HepG2 (cell line): ENCODE data around the gene KRTAP5-2. TPM values are rescaled to one million over a fixed set of nuclear protein-coding genes. Genes with fewer than 3 reads are reported as not detected.

ENCODE experiments used
- ATAC-seq: fragments of 200-7000 bp; cut with Tn5 transposase; 3 replicates; pipeline ENCODE4 v1.9.1; 2020; ENCODE audit warnings: mild to moderate bottlenecking, moderate library complexity
- BruUV-seq: library from RNA; stranded (reverse); fragments of 400-500 nt; replicated peaks from 2 replicates; lab custom pipeline; 2021; lab: Mats Ljungman, UMichigan
- CTCF ChIA-PET: fragments of 300-600 bp; formaldehyde crosslinking; extraction: SDS; loops from one replicate; lab custom pipeline; 2021; ENCODE audit warnings: low total read pairs, inconsistent platforms, low intra/inter-chr PET ratio; lab: Yijun Ruan, JAX
- POLR2A ChIA-PET: fragments of 350-600 bp; sonication (Branson Sonifier 250); formaldehyde crosslinking; loops from one replicate; lab custom pipeline; 2020; ENCODE audit warnings: antibody characterized with exemption, inconsistent platforms; lab: Yijun Ruan, JAX
- DNase-seq: peaks from one replicate; pipeline ENCODE4 v3.0.0-alpha.2; 2015; ENCODE audit warnings: low spot score
- FAIRE-seq: peaks from 3 replicates; lab custom pipeline; 2011; peaks lifted over from hg19 to GRCh38; lab: Jason Lieb, UNC
- H2AFZ ChIP-seq: one replicate; pipeline ENCODE4 v1.6.1; 2011; ENCODE audit warnings: low read length, inconsistent platforms
- H3K27ac ChIP-seq: fragments of 300-600 bp; 3 replicates; pipeline ENCODE4 v1.8.0; 2011; ENCODE audit warnings: mixed run types, mild to moderate bottlenecking, mixed read lengths, low read length, inconsistent platforms; ENCODE audit not compliant: insufficient read depth; ENCODE audit errors: extremely low read length
- H3K27me3 ChIP-seq, 2 experiments: fragments of 200-600 bp in 1 of 2; 2 replicates in 1 of 2; 3 replicates in 1 of 2; pipeline versions ENCODE4 v1.6.0 to v1.8.0; 2011; ENCODE audit warnings: low read length in 2 of 2, mild to moderate bottlenecking in 2 of 2, moderate library complexity in 2 of 2, inconsistent platforms in 1 of 2; ENCODE audit not compliant: insufficient read depth in 2 of 2, control insufficient read depth in 1 of 2
- H3K36me3 ChIP-seq, 2 experiments: fragments of 200-600 bp in 1 of 2; replicated peaks in 1 of 2; 2 replicates in 1 of 2; 3 replicates in 1 of 2; pipeline versions ENCODE4 v1.5.1 to v1.8.0; 2011; ENCODE audit warnings: low read length in 2 of 2, inconsistent platforms in 1 of 2; ENCODE audit not compliant: insufficient read depth in 2 of 2, control insufficient read depth in 1 of 2
- H3K4me1 ChIP-seq: 2 replicates; pipeline ENCODE4 v1.5.1; 2012; ENCODE audit warnings: low read length, inconsistent platforms; ENCODE audit not compliant: insufficient read depth
- H3K4me2 ChIP-seq: 2 replicates; pipeline ENCODE4 v1.6.0; 2011; ENCODE audit warnings: low read depth, low read length, inconsistent platforms
- H3K4me3 ChIP-seq, 3 experiments: fragments of 200-600 bp in 1 of 3; sonication (generic), shearing (Covaris generic) in 1 of 3; replicated peaks in 1 of 3; 2 replicates each; pipeline ENCODE4 v1.5.1; 2011 to 2016; ENCODE audit warnings: low read length in 3 of 3, inconsistent platforms in 2 of 3, low read depth in 2 of 3, mild to moderate bottlenecking in 2 of 3, control low read depth in 1 of 3, mixed read lengths in 1 of 3; ENCODE audit not compliant: insufficient read depth in 1 of 3
- H3K79me2 ChIP-seq: one replicate; pipeline ENCODE4 v1.6.1; 2011; ENCODE audit warnings: low read length, inconsistent platforms; ENCODE audit not compliant: insufficient read depth
- H3K9ac ChIP-seq: 2 replicates; pipeline ENCODE4 v1.6.0; 2011; ENCODE audit warnings: mild to moderate bottlenecking, low read depth, low read length, inconsistent platforms; ENCODE audit not compliant: insufficient read depth
- H3K9me3 ChIP-seq: 2 replicates; pipeline ENCODE4 v1.5.1; 2012; ENCODE audit warnings: mild to moderate bottlenecking, low read length
- H4K20me1 ChIP-seq: 2 replicates; pipeline ENCODE4 v1.6.0; 2011; ENCODE audit warnings: inconsistent platforms, mild to moderate bottlenecking, low read length, moderate library complexity; ENCODE audit not compliant: insufficient read depth
- CHD2 ChIP-seq: IDR thresholded peaks from 2 replicates; pipeline ENCODE4 v1.6.1; 2011; ENCODE audit warnings: low read depth, low read length, improper control_type of control experiment
- FOSL2 ChIP-seq: sonication (generic); formaldehyde crosslinking; IDR thresholded peaks from 2 replicates; pipeline ENCODE4 v1.4.0; 2020; ENCODE audit warnings: missing genetic modification reagents
- ZNF318 ChIP-seq: sonication (generic); formaldehyde crosslinking; IDR thresholded peaks from 2 replicates; pipeline ENCODE4 v1.4.0; 2020; ENCODE audit warnings: mild to moderate bottlenecking, missing genetic modification reagents
- ZNF367 ChIP-seq: sonication (generic); formaldehyde crosslinking; IDR thresholded peaks from 2 replicates; pipeline ENCODE4 v1.4.0; 2020; ENCODE audit warnings: missing genetic modification reagents, borderline replicate concordance
- WGBS: methylation state at CpG from one replicate; pipeline ENCODE4 v1.1.6; 2017; ENCODE audit warnings: low lambda C conversion rate; 5-methylcytosine and 5-hydroxymethylcytosine counted together
- in situ Hi-C: cut with HindIII; loops from 2 replicates; pipeline ENCODE4 v1.10.0; 2017; ENCODE audit warnings: low pct_unique_long_range_greater_than_20kb; ENCODE audit not compliant: extremely low pct_ligation_motif_present
- intact Hi-C: fragments of 100-400 bp; cut with micrococcal nuclease; formaldehyde crosslinking; loops from one replicate; pipeline ENCODE4 v1.10.0; 2022; ENCODE audit not compliant: unreplicated experiment
- polyA plus RNA-seq, 8 experiments: library from polyadenylated mRNA; depleted of rRNA in 3 of 8; stranded (reverse) in 7 of 8; unstranded in 1 of 8; fragments of >200 nt; fragmentation: Illumina TruSeq in 4 of 8; extraction: Trizol in 4 of 8; gene quantifications; 2 replicates each; pipeline versions ENCODE4 v1.2.1 to v1.2.3, GENCODE V29; 2011 to 2016; ENCODE audit warnings: low read depth in 4 of 8, missing spikeins in 1 of 8, mixed read lengths in 1 of 8; ENCODE audit not compliant: insufficient read depth in 1 of 8
- total RNA-seq, 5 experiments: library from RNA; depleted of rRNA; stranded (reverse); fragments of >200 nt; fragmentation: Illumina TruSeq; extraction: Trizol; gene quantifications; 2 replicates each; pipeline ENCODE4 v1.2.3, GENCODE V29; 2016; ENCODE audit warnings: low read depth in 1 of 5
- TF ChIP-seq, protein P1 (sequence below): sonication (generic); formaldehyde crosslinking; conservative IDR thresholded peaks from 2 replicates; pipeline ENCODE4 v1.8.0; 2022; ENCODE audit warnings: low read depth, missing genetic modification reagents
- TF ChIP-seq, protein P2 (sequence below): sonication (generic); formaldehyde crosslinking; IDR thresholded peaks from 2 replicates; pipeline ENCODE4 v1.4.0; 2020; ENCODE audit warnings: mild to moderate bottlenecking, missing genetic modification reagents

KRTAP5-2 gene
- total and polyA plus RNA-seq, 2 of the 13 experiments (the other 11 are each of a cell fraction or from before 2014, with no cell fraction given) = not detected

DNA sequence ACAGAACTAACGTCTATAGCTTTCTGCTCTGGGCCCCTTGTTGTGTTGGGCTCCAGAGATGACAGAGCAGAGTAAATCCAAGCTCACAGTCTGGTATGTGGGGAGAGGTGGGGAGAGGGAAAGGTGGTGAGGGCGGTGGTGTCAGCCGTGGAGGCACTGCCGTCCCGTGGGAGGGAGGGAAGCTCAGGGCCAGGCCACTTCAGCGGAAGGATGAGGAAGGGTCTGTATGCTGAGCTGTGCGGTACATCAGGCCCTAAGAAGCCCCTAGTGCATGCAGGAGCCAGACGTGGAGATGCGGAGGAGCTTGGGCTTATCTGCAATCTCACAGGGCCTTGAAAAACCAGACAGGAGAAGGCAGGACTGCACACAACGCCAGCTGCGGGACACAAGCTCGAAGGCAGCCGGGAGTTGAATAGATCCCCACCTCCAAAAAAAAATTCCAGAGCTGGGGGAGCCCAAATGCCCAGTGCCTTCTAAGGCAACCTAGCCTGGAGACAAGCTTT, 33.0 kb upstream of the KRTAP5-2 start:
- no peak overlapping the region for H3K27ac ChIP-seq
- intact Hi-C loops = no loop called here
- TF ChIP-seq, protein P1, sequence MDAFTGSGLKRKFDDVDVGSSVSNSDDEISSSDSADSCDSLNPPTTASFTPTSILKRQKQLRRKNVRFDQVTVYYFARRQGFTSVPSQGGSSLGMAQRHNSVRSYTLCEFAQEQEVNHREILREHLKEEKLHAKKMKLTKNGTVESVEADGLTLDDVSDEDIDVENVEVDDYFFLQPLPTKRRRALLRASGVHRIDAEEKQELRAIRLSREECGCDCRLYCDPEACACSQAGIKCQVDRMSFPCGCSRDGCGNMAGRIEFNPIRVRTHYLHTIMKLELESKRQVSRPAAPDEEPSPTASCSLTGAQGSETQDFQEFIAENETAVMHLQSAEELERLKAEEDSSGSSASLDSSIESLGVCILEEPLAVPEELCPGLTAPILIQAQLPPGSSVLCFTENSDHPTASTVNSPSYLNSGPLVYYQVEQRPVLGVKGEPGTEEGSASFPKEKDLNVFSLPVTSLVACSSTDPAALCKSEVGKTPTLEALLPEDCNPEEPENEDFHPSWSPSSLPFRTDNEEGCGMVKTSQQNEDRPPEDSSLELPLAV = no peak
- no peak for TF ChIP-seq ZNF318 (CRISPR knock-in tag)
- TF ChIP-seq FOSL2 (CRISPR knock-in tag) = no peak
- no peak for TF ChIP-seq ZNF367 (CRISPR knock-in tag)
- no peak for TF ChIP-seq CHD2
- TF ChIP-seq, protein P2, sequence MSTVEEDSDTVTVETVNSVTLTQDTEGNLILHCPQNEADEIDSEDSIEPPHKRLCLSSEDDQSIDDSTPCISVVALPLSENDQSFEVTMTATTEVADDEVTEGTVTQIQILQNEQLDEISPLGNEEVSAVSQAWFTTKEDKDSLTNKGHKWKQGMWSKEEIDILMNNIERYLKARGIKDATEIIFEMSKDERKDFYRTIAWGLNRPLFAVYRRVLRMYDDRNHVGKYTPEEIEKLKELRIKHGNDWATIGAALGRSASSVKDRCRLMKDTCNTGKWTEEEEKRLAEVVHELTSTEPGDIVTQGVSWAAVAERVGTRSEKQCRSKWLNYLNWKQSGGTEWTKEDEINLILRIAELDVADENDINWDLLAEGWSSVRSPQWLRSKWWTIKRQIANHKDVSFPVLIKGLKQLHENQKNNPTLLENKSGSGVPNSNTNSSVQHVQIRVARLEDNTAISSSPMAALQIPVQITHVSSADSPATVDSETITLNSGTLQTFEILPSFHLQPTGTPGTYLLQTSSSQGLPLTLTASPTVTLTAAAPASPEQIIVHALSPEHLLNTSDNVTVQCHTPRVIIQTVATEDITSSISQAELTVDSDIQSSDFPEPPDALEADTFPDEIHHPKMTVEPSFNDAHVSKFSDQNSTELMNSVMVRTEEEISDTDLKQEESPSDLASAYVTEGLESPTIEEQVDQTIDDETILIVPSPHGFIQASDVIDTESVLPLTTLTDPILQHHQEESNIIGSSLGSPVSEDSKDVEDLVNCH (CRISPR knock-in tag) = no peak
- TF ChIP-seq, all 625 proteins: peak for 0
- FAIRE-seq (no peak), ATAC-seq (no peak), DNase-seq (no peak)
- H2AFZ ChIP-seq = no peak overlapping the region
- in situ Hi-C loops = no loop called here
- BruUV-seq = no TSS peak
- no peak overlapping the region for H3K4me2 ChIP-seq
- H3K4me1 ChIP-seq = no peaks in the 10 kb centered on the region
- H3K79me2 ChIP-seq = no peaks in the 10 kb centered on the region
- CTCF ChIA-PET = no interaction called here
- POLR2A ChIA-PET = no interaction called here
- H3K36me3 ChIP-seq = no peaks in the 10 kb centered on the region
- H4K20me1 ChIP-seq = no peaks in the 10 kb centered on the region
- H3K9ac ChIP-seq = no peak overlapping the region
- H3K9me3 ChIP-seq = no peaks in the 10 kb centered on the region
- WGBS = 24% methylated on average over 13 of the region's 13 CpGs
- H3K27me3 ChIP-seq = peaks cover 14 to 67% of the 10 kb centered on the region in 2 experiments
- H3K4me3 ChIP-seq = no peak overlapping the region
